DMS153 treated with DMSO at 0.1 percent for 48 hours (cell line): ENCODE data around the gene ATP2A3.

ENCODE experiments used
- DNase-seq: peaks from one replicate; lab custom pipeline; 2025; ENCODE audit not compliant: unreplicated experiment; lab: John Stamatoyannopoulos, UW

ATP2A3 gene

DNA sequence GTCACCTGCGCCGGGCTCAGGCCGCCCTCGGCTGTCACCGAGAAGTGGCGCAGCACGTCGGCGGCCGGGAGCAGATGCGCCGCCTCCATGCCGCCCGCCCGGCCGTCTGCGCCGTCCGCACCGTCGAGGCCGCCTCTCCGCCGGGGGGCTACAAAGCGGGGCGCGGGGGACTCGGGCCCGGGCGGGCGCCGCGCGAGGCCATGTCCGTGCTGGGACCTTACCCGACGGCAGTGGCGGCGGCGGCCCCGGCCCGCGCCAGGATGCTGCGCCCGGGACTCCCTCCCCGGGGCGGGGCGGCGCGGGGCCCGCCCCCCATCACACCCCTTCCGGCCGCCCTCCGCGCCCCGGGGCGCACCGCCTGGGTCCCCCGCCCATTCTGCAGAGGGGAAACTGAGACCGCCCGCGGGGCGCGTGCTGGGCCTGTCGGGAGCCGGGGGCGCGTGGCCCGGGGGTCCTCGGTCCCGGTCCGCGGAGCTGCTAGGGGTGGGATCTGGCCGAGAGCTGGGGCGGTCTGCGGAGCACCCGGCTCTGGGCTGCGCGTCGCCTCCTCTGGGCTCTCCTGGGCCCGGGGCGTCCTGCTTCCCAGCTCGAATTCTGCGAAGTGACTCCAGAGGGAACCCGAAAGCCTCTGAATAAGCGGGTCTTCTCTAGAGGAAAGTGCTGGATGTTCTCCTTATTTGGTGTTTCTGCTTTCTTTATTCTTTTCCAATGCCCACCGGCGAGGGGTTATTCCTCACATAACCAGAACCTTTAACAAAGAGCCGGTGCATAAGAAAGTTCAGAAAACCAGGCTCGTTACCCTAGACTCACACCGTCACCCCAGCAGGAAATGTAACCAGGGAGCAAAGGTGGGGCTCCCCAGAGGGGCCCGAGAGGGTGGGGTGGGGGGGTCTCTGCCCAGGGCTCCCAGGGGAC is at the start of gene ATP2A3:
Gene ATP2A3 (minus strand): TSS at position 235 of the 915 bp plus-strand sequence. CDS start 146 bp downstream, at position 89.
- DNase-seq = no peak

- DNase-seq = no peak
These were observed 46.5 kb upstream of the ATP2A3 start for GRCh38 chr17:4010754-4011153.

DNA sequence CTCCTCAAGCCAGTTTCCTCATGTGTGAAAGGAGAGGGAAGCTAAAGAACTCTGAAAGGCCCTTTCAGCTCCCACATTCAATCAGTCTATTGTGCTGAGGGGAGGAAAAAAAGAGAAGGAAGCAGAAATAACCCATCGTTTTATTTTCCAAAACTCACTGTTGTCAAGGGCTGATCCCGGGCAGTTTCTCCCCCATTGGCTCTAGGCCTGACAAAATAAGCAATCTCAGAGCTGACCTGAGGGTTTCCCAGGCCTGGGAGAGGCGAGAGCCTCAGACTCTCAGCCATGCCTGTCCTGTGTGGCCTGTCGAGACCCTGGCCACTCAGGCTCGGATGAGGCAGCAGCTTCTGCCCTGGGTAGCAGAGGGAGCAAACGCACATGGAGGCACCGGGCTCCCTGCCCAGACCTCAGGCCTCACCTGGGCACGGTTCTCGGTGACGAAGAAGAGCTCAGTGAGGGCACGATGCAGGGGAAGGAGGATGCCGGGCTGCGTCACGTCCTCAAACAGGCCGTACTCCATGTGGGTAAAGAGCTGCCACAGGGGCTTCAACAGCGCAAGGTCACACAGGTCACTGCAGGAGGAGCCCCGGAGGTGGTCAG is 45.0 kb upstream of the ATP2A3 start:
- DNase-seq = no peak

DNA sequence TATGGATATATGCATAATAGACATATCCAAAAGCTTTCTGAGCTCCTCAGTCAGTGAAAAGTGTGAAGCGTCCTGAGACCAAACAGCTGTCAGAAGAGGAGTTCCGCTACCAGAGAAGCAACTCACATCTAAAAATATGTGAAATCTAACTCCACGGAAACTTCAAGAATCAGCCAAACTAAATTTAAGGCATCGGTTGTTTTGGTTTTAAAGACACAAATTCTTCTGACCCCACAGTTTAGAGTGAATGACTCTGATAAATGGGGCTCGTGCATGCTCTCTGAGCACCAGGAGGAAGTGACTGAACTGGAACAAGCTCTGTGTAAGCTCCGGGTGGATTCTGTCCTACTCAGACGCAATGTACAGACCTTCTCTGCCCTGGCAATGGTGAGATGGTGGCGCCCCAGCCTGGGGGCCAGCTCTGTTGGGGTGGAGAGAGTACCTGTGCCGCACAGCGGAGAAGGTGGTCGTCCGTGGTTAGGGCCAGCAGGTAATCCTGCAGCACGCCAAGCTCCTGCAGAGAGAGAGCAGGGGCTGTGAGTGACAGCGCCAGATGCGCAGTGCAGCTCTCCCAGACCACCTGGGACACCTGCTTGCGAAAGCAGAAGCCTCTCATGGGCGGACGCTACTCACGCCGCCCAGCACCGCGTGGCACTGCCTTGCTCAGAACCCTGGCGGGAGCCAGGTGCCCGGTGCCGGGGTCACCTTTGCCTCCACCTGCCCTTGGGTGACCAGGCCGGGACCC is 44.4 kb upstream of the ATP2A3 start:
- DNase-seq = no peak

DNA sequence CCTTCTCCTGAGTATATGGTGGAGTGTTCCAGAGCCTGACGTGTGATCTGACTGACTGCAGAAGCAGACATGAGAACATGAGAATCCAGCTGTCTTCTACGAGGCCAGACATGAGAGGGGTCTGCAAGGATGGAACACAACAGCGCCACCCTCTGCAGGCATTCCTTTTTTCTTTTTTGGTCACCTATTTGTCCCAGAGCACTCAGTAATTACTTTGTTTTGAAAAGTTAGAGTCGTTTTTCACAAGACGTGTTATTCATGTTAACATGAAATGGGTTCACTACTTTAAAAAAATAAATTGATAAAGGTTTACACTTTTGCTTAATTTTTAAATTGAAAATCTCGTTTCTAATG is 43.8 kb upstream of the ATP2A3 start:
- DNase-seq = no peak

GRCh38 chr17:4007346-4008081 is 43.3 kb upstream of the ATP2A3 start:
- DNase-seq = no peak

DNA sequence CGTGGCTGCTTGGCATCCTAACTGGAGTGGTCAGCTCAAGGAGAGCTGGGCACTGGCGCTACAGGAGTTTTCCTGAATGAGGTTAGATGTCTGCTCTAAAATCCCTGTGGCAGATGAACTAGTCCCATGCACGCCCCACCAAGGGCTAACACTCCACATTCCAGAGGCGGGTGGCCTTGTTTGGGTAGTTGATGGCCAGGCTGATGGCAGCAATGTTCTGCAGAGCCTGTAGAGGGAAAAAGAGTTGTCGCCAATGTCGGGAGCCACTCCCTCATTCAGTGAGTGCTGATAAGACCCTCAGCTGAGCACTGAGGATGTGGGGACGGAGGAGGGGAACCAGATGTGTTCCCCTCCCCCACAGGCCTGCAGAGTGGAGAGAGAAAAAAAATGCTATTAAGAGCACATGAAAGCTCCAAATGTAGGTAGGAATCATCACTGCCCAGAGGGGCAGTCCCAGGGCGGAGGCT is 42.5 kb upstream of the ATP2A3 start:
- DNase-seq = no peak

GRCh38 chr17:4006165-4006589 is 41.9 kb upstream of the ATP2A3 start:
- no peak for DNase-seq

DNA sequence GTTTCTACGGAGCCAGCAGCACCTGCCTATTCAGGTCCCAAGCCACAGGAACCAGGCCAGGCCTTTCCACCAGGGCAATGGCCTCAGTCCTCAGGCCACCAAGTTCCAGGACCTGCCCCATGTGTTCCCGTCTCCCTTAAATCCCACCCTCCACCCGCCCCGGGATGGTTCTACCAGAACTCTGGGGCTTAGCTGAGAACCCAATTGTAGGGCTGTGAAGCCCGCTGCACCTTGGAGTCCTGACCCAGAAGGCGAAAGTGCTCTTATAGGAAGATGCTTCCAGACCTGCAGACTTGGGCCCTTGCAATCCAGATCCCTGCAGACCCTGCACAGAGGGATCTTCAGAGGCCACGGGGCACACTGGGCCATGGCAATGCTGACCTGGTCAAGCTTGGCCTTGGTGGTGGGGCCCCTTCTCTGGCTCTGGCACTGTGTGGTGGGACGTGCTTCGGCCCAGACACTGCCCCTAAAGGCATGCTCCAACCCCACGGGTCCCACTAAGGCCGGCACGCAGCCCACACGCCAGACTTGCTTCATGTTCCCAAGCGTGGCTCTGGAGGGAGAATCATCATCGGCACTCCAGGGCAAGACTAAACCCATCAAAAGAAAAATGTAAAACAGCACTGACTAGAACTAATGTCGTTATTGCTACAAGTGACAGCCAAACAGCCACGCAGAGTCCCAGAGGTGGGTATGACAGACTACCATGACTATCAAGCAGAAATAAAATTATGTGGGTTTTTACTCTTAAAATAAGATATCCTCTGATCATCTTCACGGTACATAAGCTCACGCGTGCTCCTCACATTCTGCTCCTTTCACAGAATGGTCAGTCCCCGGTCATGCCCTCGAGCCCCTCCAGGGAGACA is 41.3 kb upstream of the ATP2A3 start:
- no peak for DNase-seq

- no peak for DNase-seq
These were observed 40.5 kb upstream of the ATP2A3 start for GRCh38 chr17:4004517-4005295.

DNA sequence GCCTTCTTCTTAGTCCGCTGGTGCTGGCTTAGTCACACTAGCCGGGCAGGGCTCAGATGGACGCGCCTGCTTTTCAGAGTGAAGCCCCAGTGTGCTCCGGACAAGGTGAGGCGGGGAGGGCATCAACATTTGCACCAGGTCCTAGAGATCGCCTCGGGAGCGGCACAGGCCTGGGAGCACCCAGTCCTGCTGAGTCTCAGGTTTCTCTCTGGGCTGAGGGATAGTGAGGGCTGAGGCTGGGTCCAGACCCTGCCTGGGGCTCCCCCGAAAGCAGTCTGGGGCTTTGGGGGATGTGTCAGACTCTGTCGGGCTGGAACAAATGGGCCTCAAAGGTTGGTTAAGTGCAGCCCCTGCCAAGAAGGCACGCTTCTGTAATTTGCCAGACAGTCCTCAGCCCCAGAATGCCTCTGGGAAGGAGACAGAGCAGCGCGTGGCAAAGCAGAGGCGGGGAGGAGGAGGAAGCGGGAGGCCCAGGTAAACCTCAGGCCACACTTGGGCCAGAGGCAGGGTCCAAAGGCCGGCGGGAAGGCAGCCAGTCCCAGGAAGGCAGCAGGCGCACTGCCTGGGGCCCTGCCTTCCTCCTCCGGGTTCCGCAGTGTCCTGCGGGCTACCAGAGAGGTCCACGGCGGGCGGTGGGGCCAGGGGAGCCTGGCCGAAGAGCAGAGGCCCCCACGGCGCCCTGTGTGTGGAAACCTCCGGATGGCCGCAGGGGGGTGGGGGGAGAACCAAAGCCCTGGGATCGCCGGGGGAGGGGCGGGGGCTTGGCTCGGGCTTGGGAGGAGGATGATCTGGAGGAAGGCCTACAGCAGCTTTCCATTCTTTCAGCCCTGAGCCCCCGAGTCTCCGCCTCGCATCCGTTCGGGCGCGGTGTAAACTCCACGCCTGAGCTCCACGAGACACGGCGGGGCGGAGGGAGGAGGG is 39.5 kb upstream of the ATP2A3 start:
- DNase-seq = no peak

- DNase-seq = no peak
These were observed 38.9 kb upstream of the ATP2A3 start for GRCh38 chr17:4003131-4003500.

DNA sequence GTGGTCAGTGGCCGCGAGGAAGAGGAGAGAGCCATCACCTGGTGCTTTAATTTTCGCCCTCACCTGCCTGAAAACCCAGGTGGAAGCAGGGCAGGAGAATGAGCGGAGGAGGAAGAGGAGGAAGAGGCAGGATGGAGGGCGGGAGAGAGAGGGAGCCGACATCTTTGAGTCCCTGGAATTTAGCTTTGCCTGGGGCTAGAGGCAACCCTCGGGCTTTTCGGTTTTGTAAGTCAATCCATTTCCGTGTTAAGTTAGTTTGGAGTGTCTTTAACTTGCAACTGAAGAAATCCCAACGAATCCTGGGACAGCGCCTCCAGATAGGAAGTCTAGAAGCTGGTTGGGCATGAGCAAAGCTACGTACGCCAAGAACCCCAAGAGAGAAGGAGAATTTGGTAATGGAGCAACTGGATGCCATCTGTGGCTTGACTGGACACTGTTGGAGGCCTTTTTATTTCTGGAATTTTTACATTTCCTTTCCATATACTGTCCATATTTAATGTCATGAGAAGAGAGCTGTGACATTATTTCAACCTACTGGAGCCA is 36.9 kb upstream of the ATP2A3 start:
- no peak for DNase-seq

- no peak for DNase-seq
These were observed 34.2 kb upstream of the ATP2A3 start for GRCh38 chr17:3998436-3998835.

DNA sequence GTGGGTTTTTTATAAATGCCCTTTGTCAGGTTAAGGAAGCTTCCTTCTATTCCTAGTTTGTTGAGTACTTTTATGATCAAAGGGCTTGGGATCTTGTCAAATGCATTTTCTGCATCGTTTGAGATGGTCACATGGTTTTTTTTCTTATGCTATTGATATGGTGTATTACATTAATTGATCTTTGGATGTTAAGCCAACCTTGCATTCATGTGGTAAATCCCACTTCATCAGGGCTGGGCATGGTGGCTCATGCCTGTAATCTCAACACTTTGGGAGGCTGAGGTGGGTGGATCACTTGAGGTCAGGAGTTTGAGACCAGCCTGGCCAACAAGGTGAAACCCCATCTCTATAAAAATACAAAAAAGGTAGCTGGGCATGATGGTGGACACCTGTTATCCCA is 30.8 kb upstream of the ATP2A3 start:
- DNase-seq = no peak

DNA sequence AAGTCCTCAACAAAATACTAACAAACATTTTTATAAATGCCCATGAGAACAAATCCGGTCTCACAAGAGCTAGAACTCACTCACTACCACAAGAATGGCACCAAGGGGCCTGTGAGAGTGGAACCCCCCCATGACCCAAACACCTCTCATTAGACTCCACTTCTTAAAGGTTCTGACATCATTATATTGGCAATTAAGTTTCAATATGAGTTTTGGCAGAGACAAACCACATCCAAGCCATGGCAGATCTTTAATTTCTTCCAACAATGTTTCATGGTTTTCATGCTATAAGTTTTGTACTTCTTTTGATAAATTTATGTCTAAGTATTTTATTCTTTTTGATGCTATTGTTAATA is 30.0 kb upstream of the ATP2A3 start:
- no peak for DNase-seq

DNA sequence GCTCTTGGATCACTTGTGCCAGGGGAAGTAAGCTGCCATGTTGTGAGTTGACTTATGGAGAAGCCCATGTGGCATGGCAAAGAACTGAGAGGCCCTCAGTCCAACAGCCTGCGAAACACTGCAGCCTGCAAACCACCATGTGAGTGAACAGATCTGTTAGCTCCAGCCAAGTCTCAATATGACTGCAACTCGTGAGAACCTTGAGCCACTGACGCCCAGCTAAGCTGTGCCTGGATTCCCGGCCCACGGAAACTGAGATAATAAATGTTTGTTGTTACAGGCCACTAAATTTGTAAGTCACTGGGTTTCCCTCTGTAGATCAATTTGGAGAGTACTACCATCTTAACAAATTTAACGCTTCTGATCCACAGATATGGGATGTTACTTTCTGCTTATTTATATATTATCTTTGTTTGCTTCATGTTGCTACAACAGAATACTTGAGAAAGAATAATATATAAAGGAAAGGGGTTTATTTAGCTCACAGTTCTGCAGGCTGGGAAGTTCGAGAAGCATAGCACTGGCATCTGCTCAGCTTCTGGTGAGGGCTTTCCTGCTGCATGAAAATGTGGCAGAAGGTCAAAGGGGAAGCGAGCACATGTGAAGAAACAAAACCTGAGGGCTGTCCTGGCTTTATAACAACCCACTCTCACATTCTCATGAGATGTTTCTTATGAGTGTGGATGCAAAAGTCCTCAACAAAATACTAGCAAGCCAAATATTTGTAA is 29.4 kb upstream of the ATP2A3 start:
- no peak for DNase-seq
